ELF-1 (cell line): ENCODE results near the gene SETMAR.
A peak's percentile ranks its signal among the peaks of the same experiment; 100 is the strongest.
"Not testable (repeated sequence)": the region's sequence is repeated elsewhere in the genome, so short reads cannot be mapped to it uniquely, and the experiment has no call there.

Experiments
- DNase-seq: peaks from one replicate; pipeline ENCODE4 v3.0.0-alpha.2; 2016; ENCODE audit warnings: low read depth, low spot score

Gene SETMAR

GRCh38 chr3:4313606-4314293 is 10.6 kb downstream of the SETMAR start:
- no peak for DNase-seq

DNA sequence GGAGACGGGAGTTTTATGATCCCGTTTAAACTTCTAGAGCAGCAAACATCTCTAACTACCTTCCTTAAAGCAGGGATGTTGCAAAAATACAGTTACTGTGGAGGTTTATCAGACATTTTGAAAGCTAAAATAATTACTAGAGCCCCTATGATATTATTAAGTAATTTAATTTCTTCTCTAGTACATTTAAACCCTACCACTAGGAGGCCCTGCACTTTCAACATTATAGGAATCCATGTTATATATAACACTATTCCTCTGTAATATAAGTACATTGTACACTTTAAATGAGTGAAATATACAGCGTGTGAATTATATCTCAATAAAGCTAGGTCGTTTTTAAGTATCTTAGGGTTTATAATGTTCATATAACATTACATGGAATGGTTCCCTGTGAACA is 11.5 kb downstream of the SETMAR start:
- no peak for DNase-seq

DNA sequence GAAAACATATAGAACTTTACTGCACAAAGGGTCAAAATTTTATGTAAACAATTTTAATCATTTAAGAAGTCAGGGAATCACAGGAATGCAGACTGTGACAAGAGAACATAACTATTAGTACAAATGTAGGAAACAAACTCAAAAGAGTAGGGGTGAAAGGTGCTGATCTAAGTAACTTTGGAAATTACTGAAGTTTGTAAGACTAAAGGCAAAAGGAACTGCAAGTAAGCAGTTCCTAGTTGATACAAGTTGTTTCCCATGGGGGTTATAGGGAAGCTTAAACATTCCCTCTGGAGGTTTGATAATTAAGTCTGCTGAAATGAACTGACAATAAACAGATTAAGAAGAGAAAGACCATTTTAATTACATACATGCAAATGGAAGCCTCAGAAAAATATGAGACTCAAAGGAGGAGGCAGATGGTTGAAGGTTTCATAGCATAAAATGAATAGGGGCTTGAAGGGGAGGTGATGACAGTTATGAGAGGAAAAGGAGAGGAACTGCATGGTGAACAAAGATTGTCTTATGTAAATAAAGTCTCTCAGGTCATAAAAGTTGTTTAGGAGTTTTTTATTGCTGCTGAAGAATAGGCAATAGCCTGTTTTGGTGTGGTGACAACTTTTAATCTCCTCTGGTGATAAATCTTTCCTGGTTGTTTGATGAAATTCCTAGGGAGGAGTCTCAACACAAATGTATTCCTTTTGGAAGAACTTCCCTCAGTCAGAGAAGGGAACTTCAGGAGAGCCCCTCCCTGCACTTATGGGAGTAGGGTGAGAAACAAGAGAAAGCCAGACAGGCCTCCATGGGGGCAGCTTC is 17.1 kb downstream of the SETMAR start:
- DNase-seq, result no peak

GRCh38 chr3:4321732-4322131 is 18.6 kb downstream of the SETMAR start:
- DNase-seq, result no peak

GRCh38 chr3:4322635-4323034 is 19.5 kb downstream of the SETMAR start:
- no peak for DNase-seq

DNA sequence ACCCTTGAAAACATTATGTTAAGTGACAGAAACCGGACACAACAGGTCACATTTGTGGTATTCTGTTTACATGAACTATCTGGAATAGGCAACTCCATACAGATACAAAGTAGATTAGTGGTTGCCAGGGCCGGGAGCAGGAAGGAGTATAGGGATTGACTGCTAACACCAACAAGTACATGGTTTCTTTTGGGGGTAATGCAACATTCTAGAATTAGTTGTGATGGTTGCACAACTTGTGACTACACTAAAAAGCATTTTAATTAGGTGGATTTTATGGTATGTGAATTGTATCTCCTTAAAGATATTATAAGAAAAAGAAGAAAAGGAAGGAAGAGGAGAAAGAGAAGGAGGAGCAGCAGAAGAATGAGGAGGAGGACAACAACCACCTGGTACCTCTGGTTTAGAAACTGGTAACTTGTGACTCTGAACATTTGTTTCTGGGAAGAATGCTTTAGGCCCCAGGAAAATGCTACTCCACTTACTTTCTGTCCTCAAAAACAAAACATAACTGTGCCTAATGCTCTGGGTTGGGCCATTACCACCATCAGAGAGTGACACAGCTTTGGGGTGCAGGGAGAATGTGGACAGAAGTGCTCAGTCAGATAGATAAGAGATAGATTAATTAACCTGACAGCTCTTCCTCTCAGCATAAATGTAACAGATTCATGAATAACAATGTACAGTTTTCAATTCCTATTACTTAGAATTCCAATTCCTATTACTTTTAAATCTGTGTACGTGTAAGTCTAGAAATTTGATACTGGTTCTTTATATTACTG is 20.3 kb downstream of the SETMAR start:
- no peak for DNase-seq

DNA sequence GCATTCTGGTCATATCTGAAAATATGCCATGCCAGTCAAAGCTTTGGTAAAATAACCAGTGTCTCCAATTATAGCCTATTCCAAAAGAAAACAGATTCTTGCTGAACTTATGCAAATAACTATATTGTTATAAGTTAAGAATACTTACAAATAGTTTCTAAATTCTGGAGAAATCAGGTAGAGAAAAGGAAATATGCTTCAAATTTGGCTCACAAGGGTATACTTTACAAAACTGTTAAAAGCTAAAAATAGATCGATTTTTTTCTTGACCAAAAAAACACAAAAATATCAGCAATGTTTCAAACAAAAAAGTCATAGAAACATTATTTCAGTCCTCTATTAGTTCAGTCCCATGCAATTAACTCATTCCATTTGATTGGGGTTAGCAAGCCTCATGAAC is 23.7 kb downstream of the SETMAR start:
- no peak for DNase-seq

DNA sequence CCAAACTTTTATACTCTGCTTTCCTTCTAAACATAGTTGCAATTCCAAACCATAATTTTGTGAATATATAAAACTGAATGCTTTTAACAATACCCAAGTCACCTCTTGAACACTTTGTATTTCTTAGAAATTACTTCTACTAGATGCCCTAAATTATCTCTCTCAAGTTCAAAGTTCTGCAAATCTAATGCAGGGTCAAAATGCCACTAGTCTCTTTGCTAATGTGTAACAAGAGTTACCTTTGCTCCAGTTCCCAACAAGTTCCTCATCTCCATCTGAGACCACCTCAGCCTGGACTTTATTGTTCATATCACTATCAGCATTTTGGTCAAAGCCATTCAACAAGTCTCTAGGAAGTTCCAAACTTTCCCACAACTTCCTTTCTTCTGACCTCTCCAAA is 26.6 kb downstream of the SETMAR start:
- not testable (repeated sequence) for DNase-seq

DNA sequence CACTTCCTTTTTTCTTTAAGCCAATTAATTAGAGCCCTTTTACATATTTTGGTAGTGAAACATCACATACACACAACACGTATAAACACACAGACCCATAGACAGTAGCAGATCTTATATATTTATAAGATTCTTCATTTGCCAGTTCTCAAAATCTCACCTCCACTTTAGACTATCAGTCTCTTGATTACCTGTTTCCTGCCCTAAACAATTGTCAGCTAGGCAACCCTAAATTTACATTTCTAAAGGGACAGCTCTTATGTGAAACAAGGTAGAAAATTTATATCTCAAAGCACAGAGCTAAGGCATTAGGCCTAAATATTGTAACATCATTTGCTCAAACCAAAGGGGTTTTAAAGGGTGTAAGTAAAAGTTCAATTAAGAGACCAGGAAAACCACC is 28.9 kb downstream of the SETMAR start:
- no peak for DNase-seq

DNA sequence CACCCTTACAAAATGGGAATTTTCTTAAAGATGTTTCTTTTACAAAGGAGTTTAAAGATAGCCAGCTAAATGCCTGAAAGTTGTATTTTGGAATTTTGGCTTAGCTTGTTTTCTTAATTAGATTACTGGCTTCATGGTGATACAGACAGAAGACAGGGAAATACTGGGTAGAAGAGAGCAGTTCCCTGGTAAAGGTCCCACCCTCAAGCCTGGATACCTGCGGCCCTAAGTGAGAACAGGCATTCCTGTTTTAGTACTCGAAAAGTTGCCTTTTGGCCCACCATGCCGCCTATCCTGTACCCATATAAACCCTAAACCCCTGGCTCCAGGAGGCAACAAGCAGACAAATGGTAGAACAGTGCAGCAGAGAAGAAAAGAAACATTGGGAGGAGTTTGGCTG is 29.4 kb downstream of the SETMAR start:
- DNase-seq, result no peak

DNA sequence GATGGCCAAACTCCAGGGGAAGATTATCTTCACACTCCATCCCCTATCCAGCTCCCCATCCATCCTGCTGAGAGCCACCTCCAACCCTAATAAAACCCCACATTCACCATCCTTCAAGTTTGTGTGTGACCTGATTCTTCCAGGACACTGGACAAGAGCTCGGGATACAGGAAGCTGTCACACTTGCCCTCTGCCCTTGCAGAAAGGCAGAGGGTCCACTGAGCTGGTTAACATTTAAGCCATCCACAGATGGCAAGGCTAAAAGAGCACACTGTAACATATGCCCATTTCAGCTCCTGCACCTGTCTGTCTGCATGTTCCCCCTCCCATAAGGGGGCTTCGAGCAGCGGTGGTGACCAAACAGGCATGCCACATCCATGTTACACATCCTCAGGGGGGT is 29.8 kb downstream of the SETMAR start:
- no peak for DNase-seq

- DNase-seq, result no peak
These were observed 31.4 kb downstream of the SETMAR start for GRCh38 chr3:4334548-4334947.

DNA sequence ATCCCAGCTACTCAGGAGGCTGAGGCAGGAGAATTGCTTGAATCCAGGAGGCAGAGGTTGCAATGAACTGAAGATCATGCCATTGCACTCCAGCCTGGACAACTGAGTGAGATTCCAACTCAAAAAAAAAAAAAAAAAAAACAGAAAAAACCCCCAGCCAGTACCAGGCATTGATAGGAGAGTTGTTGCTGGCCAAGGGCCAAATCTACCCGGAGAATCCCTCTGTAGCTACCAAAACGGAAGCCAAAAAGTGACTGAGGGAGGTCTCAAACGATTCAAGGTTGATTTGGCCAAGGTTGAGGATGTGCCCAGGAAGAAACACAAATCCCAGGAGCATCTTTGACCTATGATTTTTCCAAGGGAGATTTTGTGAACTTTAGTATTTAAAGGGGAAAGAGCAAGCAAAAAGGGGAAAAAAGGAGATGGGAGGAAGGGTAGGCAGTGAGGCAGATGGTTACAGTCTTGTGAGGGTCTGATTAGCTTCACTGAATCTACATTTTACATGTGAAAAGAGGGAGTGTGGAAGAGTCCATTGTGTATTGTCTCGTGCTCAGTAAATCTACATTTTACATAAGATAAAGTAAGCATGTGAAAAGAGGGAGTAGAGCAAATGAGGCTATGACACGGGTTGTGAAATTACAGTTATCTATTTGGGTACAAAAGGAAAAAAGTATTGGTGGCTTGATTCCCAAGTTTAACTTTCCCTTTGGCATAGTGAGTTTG is 32.8 kb downstream of the SETMAR start:
- DNase-seq, result no peak

- no peak for DNase-seq
These were observed 33.8 kb downstream of the SETMAR start for GRCh38 chr3:4336850-4337546.

DNA sequence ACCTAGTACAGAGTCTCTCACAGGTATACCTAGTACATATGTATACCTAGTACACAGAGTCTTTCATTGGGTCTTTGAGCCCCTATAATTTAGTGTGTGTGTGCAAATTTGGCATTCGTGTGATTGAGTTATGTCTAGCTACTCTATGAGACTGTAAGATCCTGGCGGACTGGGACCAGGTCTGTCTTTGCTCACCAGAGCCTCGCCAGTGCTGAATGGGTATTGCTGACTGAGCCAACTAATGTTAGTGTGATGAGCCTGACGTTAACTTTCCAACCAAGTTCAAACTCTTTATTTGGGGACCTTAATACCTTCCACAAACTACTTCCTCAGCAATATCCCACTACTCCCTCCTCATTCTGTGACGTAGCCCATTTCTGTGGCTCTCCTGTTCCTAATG is 35.6 kb downstream of the SETMAR start:
- DNase-seq, result no peak

GRCh38 chr3:4340077-4340410 is 36.9 kb downstream of the SETMAR start:
- DNase-seq, result no peak

DNA sequence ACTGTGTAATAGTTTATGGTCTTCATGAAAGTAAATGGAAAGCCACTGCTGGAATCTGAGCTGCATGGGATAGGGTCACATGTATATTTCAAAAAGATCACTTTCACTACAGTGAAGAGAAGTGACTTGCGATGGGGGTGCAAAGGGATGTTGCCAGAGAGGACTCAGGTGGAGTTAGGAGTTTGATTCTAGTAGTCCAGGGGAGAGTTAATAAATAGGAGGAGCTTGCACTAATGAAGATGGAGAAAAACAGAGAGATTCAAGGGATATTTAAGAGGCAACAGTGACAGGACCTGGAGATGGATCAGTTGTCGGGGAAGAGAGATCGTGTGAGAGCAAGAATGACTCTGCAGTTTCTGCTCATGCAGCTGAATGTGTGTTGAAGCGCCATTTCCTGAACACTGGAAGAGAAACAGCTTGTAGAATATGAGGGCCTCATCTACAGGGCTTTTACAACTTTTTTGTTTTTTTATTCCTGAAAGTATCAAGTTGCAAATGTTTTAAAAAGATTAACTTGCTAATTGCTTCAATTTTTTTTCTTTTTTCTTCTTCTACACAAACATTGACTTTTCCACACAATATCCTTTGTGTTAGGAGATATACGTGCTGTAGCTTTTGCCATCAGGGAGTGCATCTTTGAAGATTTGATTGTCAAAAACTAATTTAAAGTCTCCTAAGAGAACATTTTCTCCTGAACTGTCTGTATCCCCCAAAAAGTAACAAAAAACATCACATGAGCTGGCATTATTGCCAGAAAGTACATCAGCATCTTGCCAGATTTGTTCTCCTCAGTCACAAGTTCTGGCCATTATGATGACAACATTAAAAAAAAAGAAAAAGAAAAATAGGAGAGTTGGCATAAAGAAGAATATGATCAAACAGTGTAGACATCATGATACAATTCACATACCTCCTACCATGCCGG is 37.5 kb downstream of the SETMAR start:
- DNase-seq, result no peak

- no peak for DNase-seq
These were observed 38.1 kb downstream of the SETMAR start for GRCh38 chr3:4341336-4341675.

GRCh38 chr3:4343258-4343657 is 40.1 kb downstream of the SETMAR start:
- no peak for DNase-seq

GRCh38 chr3:4350789-4351163 is 47.6 kb downstream of the SETMAR start:
- DNase-seq, result peak; percentile 38
